PC-9 (cell line): ENCODE data around the gene USP12. TPM values are rescaled to one million over a fixed set of nuclear protein-coding genes. Genes with fewer than 3 reads are reported as not detected.

Experiments
- BruUV-seq: library from RNA; stranded (reverse); fragments of 400-500 nt; replicated peaks from 2 replicates; lab custom pipeline; 2021; lab: Mats Ljungman, UMichigan
- CTCF ChIA-PET: fragments of 300-600 bp; sonication (Branson Sonifier 250); formaldehyde crosslinking; loops from one replicate; lab custom pipeline; 2022; ENCODE audit warnings: antibody characterized with exemption; lab: Charles Lee
- POLR2A ChIA-PET: fragments of 300-600 bp; sonication (Branson Sonifier 250); formaldehyde crosslinking; loops from one replicate; lab custom pipeline; 2022; ENCODE audit warnings: antibody characterized with exemption; ENCODE audit not compliant: unreplicated experiment; lab: Charles Lee
- DNase-seq, 2 experiments: peaks; one replicate each; pipeline versions ENCODE4 v3.0.0 to v3.0.0-alpha.2; 2015 to 2022; ENCODE audit warnings: mixed read lengths in 1 of 2
- H2AFZ ChIP-seq: fragments of 200-600 bp; sonication (generic); 2 replicates; pipeline ENCODE4 v1.8.1; 2017; ENCODE audit warnings: antibody characterized with exemption
- H3F3A ChIP-seq: fragments of 200-600 bp; sonication (generic); 2 replicates; pipeline ENCODE4 v1.8.1; 2017; ENCODE audit warnings: antibody characterized with exemption, mild to moderate bottlenecking, low read depth; ENCODE audit not compliant: insufficient read depth
- H3K27ac ChIP-seq: fragments of 200-600 bp; sonication (generic); 2 replicates; pipeline ENCODE4 v1.6.1; 2016; ENCODE audit warnings: mixed run types
- H3K27me3 ChIP-seq: fragments of 200-600 bp; sonication (generic); 2 replicates; pipeline ENCODE4 v1.6.1; 2016; ENCODE audit warnings: low read depth, mixed run types; ENCODE audit not compliant: insufficient read depth
- H3K36me3 ChIP-seq: fragments of 200-600 bp; sonication (generic); 2 replicates; pipeline ENCODE4 v1.6.1; 2016; ENCODE audit warnings: low read depth, mixed run types
- H3K4me1 ChIP-seq: fragments of 200-600 bp; sonication (generic); replicated peaks from 2 replicates; pipeline ENCODE4 v1.6.1; 2016; ENCODE audit warnings: mixed run types; ENCODE audit not compliant: insufficient read depth
- H3K4me2 ChIP-seq: fragments of 200-600 bp; sonication (generic); 2 replicates; pipeline ENCODE4 v1.6.1; 2017; ENCODE audit warnings: mixed run types
- H3K4me3 ChIP-seq: fragments of 200-600 bp; sonication (generic); 2 replicates; pipeline ENCODE4 v1.6.1; 2016; ENCODE audit warnings: mixed run types
- H3K79me2 ChIP-seq: fragments of 200-600 bp; sonication (generic); 2 replicates; pipeline ENCODE4 v1.6.1; 2017; ENCODE audit warnings: low read depth, mixed run types
- H3K9me2 ChIP-seq: fragments of 200-600 bp; sonication (generic); 2 replicates; pipeline ENCODE4 v1.8.1; 2017; ENCODE audit warnings: mild to moderate bottlenecking; ENCODE audit not compliant: insufficient read depth
- H3K9me3 ChIP-seq: fragments of 200-600 bp; sonication (generic); 2 replicates; pipeline ENCODE4 v1.8.1; 2016; ENCODE audit warnings: low read depth; ENCODE audit not compliant: insufficient read depth
- H4K20me1 ChIP-seq: fragments of 200-600 bp; sonication (generic); 2 replicates; pipeline ENCODE4 v1.8.1; 2017; ENCODE audit not compliant: insufficient read depth
- CTCF ChIP-seq: fragments of 200-600 bp; sonication (generic); conservative IDR thresholded peaks from 2 replicates; pipeline ENCODE4 v1.6.1; 2017; ENCODE audit warnings: mixed run types, antibody characterized with exemption, mild to moderate bottlenecking, moderate library complexity
- EZH2 ChIP-seq: fragments of 200-600 bp; sonication (generic); IDR thresholded peaks from 2 replicates; pipeline ENCODE4 v1.8.0; 2017; ENCODE audit warnings: antibody characterized with exemption, low read depth
- intact Hi-C: fragments of 100-400 bp; cut with micrococcal nuclease; formaldehyde crosslinking; loops from one replicate; pipeline ENCODE4 v1.10.0; 2022; ENCODE audit not compliant: unreplicated experiment
- total RNA-seq: library from RNA; stranded (reverse); gene quantifications from 2 replicates; pipeline ENCODE4 v1.2.3, GENCODE V29; 2021

The USP12 gene
- total RNA-seq, 1 experiment from 2014 or later, result 20.8 TPM

GRCh38 chr13:27140060-27140459, 31.6 kb downstream of the USP12 start:
- peaks cover 70% of the 10 kb centered on the region for H3K79me2 ChIP-seq
- no peak overlapping the region for H3K4me2 ChIP-seq
- 0 out of 2 replicates have a peak, but pooled peaks cover 4% of the 10 kb centered on the region for H3K9me3 ChIP-seq
- no peaks in the 10 kb centered on the region for H3K4me1 ChIP-seq
- DNase-seq, result no peak
- no TSS peak for BruUV-seq
- CTCF ChIA-PET, result no interaction called here
- H4K20me1 ChIP-seq, result peaks cover 5% of the 10 kb centered on the region; the same call in 1 of the 2 replicates
- POLR2A ChIA-PET, result no interaction called here
- intact Hi-C loops, result no loop called here
- H3K27me3 ChIP-seq, result no peaks in the 10 kb centered on the region
- TF ChIP-seq CTCF (no peak), EZH2 (no peak)
- no peak overlapping the region for H3K27ac ChIP-seq
- H3K4me3 ChIP-seq, result no peak overlapping the region
- peaks cover 12% of the 10 kb centered on the region; the same call in 1 of the 2 replicates for H3F3A ChIP-seq
- H3K9me2 ChIP-seq, result 0 out of 2 replicates have a peak, but pooled peaks cover 3% of the 10 kb centered on the region
- peaks cover 4% of the 10 kb centered on the region for H3K36me3 ChIP-seq
- H2AFZ ChIP-seq, result no peak overlapping the region

GRCh38 chr13:27139565-27139964, 32.0 kb downstream of the USP12 start:
- Histone ChIP-seq H3K4me1 (no peaks in the 10 kb centered on the region), H3K79me2 (peaks cover 70% of the 10 kb centered on the region), H3K27me3 (no peaks in the 10 kb centered on the region), H3K27ac (no peak overlapping the region), H3K9me3 (0 out of 2 replicates have a peak, but pooled peaks cover 4% of the 10 kb centered on the region), H3K9me2 (0 out of 2 replicates have a peak, but pooled peaks cover 3% of the 10 kb centered on the region), H3K36me3 (peaks cover 4% of the 10 kb centered on the region), H3F3A (peaks cover 12% of the 10 kb centered on the region; the same call in 1 of the 2 replicates), H4K20me1 (peaks cover 5% of the 10 kb centered on the region; the same call in 1 of the 2 replicates), H3K4me2 (no peak overlapping the region), H3K4me3 (no peak overlapping the region), H2AFZ (no peak overlapping the region)
- CTCF ChIA-PET, result no interaction called here
- intact Hi-C loops, result no loop called here
- TF ChIP-seq EZH2 (no peak), CTCF (no peak)
- POLR2A ChIA-PET, result no interaction called here
- no TSS peak for BruUV-seq
- DNase-seq, result no peak

- H3K4me3 ChIP-seq, result no peak overlapping the region
- no TSS peak for BruUV-seq
- CTCF ChIA-PET, result no interaction called here
- no peak for TF ChIP-seq CTCF
- TF ChIP-seq EZH2, result no peak
- POLR2A ChIA-PET, result no interaction called here
- H3K4me2 ChIP-seq, result no peak overlapping the region
- H4K20me1 ChIP-seq, result peaks cover 5% of the 10 kb centered on the region; the same call in 1 of the 2 replicates
- H3K27me3 ChIP-seq, result no peaks in the 10 kb centered on the region
- intact Hi-C loops, result no loop called here
- H3K9me3 ChIP-seq, result 0 out of 2 replicates have a peak, but pooled peaks cover 4% of the 10 kb centered on the region
- DNase-seq, result no peak
- peaks cover 77% of the 10 kb centered on the region for H3K79me2 ChIP-seq
- H3K36me3 ChIP-seq, result peaks cover 4% of the 10 kb centered on the region
- 0 out of 2 replicates have a peak, but pooled peaks cover 3% of the 10 kb centered on the region for H3K9me2 ChIP-seq
- no peak overlapping the region for H3K27ac ChIP-seq
- H3K4me1 ChIP-seq, result no peaks in the 10 kb centered on the region
- peaks cover 12% of the 10 kb centered on the region; the same call in 1 of the 2 replicates for H3F3A ChIP-seq
- H2AFZ ChIP-seq, result no peak overlapping the region
These were observed 33.0 kb downstream of the USP12 start for GRCh38 chr13:27138457-27139093.
